Vein endothelial cell (primary cell): ENCODE data around the gene CENPH. TPM values are rescaled to one million over a fixed set of nuclear protein-coding genes. Genes with fewer than 3 reads are reported as not detected.

Source experiments
- small RNA-seq: library from RNA; depleted of rRNA; stranded (forward); fragments of <200 nt; gene quantifications from one replicate; pipeline ENCODE3, GENCODE V24; 2012
- total RNA-seq: library from RNA; depleted of rRNA; stranded (reverse); fragments of >200 nt; gene quantifications from 2 replicates; pipeline ENCODE4 v1.2.3, GENCODE V29; 2012

The CENPH gene, protein sequence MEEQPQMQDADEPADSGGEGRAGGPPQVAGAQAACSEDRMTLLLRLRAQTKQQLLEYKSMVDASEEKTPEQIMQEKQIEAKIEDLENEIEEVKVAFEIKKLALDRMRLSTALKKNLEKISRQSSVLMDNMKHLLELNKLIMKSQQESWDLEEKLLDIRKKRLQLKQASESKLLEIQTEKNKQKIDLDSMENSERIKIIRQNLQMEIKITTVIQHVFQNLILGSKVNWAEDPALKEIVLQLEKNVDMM
- 6.9 and 9.5 TPM in 2 replicates for total RNA-seq

DNA sequence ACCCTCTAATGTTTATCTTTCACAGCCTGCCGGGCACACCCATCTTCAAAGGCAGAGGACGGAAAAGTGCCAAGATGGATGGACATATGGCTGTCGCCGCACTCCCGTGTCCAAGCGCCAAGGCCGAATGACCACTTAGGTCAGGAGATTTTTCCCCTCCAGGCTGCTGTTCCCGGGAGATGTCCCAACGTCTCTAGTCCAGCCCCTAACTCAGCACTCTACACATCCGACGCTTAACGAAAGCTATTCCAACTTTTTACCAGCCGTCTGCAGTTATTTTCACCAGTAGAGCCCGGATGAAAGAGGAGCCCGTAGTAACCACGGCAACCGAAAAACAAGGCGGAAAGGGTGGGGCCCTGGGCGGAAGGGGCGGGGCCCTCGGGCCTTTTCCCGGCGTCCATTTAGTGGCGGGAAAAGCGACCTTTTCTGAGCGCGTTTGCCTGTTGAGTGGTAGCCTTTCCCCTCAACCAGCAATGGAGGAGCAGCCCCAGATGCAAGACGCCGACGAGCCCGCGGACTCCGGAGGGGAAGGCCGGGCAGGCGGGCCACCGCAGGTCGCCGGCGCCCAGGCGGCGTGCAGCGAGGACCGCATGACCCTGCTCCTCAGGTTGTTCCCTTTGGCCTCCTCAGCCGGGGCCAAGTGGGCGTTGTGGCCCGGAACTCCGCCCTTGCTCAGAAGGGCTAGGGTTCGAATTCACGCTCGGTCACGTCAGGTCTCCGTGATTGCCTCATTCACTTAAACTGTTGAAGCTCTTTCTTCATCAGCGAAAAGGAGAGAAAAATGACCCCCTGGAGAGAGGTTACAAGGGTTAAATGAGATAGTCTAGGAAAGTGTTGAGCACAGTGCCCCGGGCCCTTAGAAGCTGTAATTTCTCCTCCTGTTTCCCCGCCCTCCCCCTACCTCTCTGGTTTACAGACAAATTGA, at the start of gene CENPH:
TSS of gene CENPH (plus strand) at position 422 of the 925 bp plus-strand sequence. CDS start at position 474, 52 bp downstream.

GRCh38 chr5:69166686-69167492, 22.5 kb upstream of the CENPH start, which contains the start of gene CCNB1:
CCNB1 (plus strand) TSS chr5:69167150; CDS start chr5:69167263, 113 bp downstream.

DNA sequence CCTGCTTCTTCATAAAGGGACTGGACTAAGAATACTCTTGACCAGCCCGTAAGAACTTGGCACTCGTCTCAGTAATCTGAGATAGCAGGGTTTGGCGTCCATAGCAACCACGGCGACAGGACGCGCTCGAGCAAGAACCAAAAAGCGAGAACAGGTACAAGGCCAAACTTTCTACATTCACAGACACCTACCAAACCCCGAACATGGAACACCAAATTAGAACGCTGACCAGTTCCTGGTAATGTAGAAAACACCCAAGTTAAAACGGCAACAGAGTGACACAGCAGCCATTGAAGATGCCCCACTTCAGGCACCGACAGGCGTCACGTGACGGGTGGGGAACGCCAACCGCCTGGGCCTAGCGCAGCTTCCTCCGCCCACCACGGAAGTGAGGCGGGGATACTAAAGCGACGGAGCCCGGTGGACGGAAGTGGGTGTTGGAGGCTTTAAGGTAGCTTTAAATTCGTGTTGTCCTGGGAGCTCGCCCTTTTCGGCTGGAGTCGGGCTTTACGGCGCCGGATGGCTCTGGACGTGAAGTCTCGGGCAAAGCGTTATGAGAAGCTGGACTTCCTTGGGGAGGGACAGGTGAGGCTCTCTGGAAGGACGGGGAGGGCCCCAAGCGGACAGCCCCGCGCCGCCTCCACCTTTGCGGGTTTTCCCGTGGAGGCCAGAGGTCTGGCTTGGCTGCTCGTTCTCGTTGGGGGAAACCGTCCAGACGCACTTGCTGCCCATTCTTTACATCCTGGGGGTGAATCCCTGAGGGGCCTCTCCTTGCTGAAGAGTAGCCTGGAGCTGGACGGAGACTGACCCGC, 45.3 kb downstream of the CENPH start, which contains the start of gene CDK7:
TSS of gene CDK7 (plus strand) at position 430 of the 812 bp plus-strand sequence. CDS start at position 520, 90 bp downstream.

Small RNAs within 50 kb of the gene (small RNA-seq; reads per million reads assigned to genes)
- not detected for gene SNORA50D

Other genes starting within 250 kb of the CENPH start
- 28.4 and 31.0 TPM in 2 replicates for gene SLC30A5, start 95.6 kb upstream of the CENPH start, total RNA-seq
- 64.3 and 103 TPM in 2 replicates for gene CCNB1, start 22.4 kb upstream of the CENPH start, total RNA-seq
- gene CDK7, start 45.3 kb downstream of the CENPH start, total RNA-seq, result 47.6 and 55.9 TPM in 2 replicates
- 6.3 and 7.8 TPM in 2 replicates for gene CCDC125, start 143.2 kb downstream of the CENPH start, total RNA-seq
- gene AK6, start 179.9 kb downstream of the CENPH start, total RNA-seq, result 12.7 and 15.6 TPM in 2 replicates
- gene TAF9, start 179.9 kb downstream of the CENPH start, total RNA-seq, result 75.1 and 88.0 TPM in 2 replicates
- 11.4 and 19.5 TPM in 2 replicates for gene RAD17, start 180.2 kb downstream of the CENPH start, total RNA-seq
- gene MARVELD2, start 225.5 kb downstream of the CENPH start, total RNA-seq, result 4.8 and 6.2 TPM in 2 replicates